Astrocyte of the spinal cord (primary cell): ENCODE measurements around the gene NUP50.
"Not testable (repeated sequence)": the region's sequence is repeated elsewhere in the genome, so short reads cannot be mapped to it uniquely, and the experiment has no call there.

Experiments used
- DNase-seq: peaks from one replicate; pipeline ENCODE4 v3.0.0; 2011; ENCODE audit warnings: low read depth, low spot score
- H3K4me3 ChIP-seq: 2 replicates; pipeline ENCODE4 v1.5.1; 2011; ENCODE audit warnings: low read depth, mild to moderate bottlenecking, low read length, moderate library complexity
- CTCF ChIP-seq: IDR thresholded peaks from 2 replicates; pipeline ENCODE4 v1.5.1; 2012; ENCODE audit warnings: low read depth, mild to moderate bottlenecking, low read length, inconsistent platforms
- in situ Hi-C: cut with HindIII; loops from 2 replicates; pipeline ENCODE4 v1.10.0; 2017; ENCODE audit warnings: low sequenced_read_pairs

The NUP50 gene

GRCh38 chr22:45181766-45182165 is 18.0 kb downstream of the NUP50 start:
- in situ Hi-C loops = no loop called here
- no peak overlapping the region for H3K4me3 ChIP-seq
- no peak for TF ChIP-seq CTCF
- DNase-seq = no peak

- in situ Hi-C loops = no loop called here
- no peak overlapping the region for H3K4me3 ChIP-seq
- TF ChIP-seq CTCF = no peak
- DNase-seq = no peak
Measured at GRCh38 chr22:45183974-45184373, 20.2 kb downstream of the NUP50 start.

- H3K4me3 ChIP-seq = no peak overlapping the region
- no peak for TF ChIP-seq CTCF
- in situ Hi-C loops = no loop called here
- no peak for DNase-seq
Measured at GRCh38 chr22:45185718-45186514, 22.2 kb downstream of the NUP50 start.

- no peak for TF ChIP-seq CTCF
- DNase-seq = no peak
- H3K4me3 ChIP-seq = no peak overlapping the region
- in situ Hi-C loops = no loop called here
Measured at GRCh38 chr22:45187891-45188290, 24.2 kb downstream of the NUP50 start.

- in situ Hi-C loops = no loop called here
- DNase-seq = no peak
- no peak overlapping the region for H3K4me3 ChIP-seq
- no peak for TF ChIP-seq CTCF
Measured at GRCh38 chr22:45188779-45189178, 25.1 kb downstream of the NUP50 start.

GRCh38 chr22:45190202-45190872 is 26.6 kb downstream of the NUP50 start:
- no peak overlapping the region for H3K4me3 ChIP-seq
- no peak for TF ChIP-seq CTCF
- DNase-seq = no peak
- in situ Hi-C loops = no loop called here

- in situ Hi-C loops = not testable (repeated sequence)
Measured at GRCh38 chr22:45191746-45192145, 28.0 kb downstream of the NUP50 start.

More at GRCh38 chr22:45191746-45192145, 28.0 kb downstream of the NUP50 start:
- DNase-seq, H3K4me3 ChIP-seq: not testable (repeated sequence)
